ENCODE data around the gene ITGA1.

- no peak for TF ChIP-seq CTCF (IDR thresholded peaks at IDR 0.05)
- TF ChIP-seq EZH2 (IDR thresholded peaks at IDR 0.05; ENCODE audit: borderline replicate concordance, insufficient read depth, low read depth, low read length, poor library complexity, severe bottlenecking) = no peak
Measured at GRCh38 chr5:52779213-52779612, 8.5 kb upstream of the ITGA1 start.

All from B cell (primary cell).